ENCODE results near the gene SUFU.

SUFU gene

GRCh38 chr10:102545997-102546396, 42.2 kb downstream of the SUFU start:
- peaks cover 10% of the 10 kb centered on the region for H3K36me3 Mint-ChIP-seq
- H3K4me3 Mint-ChIP-seq = no peak overlapping the region
- H3K27ac Mint-ChIP-seq = no peak overlapping the region
- no peaks in the 10 kb centered on the region for H3K27me3 Mint-ChIP-seq
- no peaks in the 10 kb centered on the region for H3K9me3 Mint-ChIP-seq (ENCODE audit: low read depth)
- H3K4me1 Mint-ChIP-seq (ENCODE audit: low read depth) = peaks cover 11% of the 10 kb centered on the region

DNA sequence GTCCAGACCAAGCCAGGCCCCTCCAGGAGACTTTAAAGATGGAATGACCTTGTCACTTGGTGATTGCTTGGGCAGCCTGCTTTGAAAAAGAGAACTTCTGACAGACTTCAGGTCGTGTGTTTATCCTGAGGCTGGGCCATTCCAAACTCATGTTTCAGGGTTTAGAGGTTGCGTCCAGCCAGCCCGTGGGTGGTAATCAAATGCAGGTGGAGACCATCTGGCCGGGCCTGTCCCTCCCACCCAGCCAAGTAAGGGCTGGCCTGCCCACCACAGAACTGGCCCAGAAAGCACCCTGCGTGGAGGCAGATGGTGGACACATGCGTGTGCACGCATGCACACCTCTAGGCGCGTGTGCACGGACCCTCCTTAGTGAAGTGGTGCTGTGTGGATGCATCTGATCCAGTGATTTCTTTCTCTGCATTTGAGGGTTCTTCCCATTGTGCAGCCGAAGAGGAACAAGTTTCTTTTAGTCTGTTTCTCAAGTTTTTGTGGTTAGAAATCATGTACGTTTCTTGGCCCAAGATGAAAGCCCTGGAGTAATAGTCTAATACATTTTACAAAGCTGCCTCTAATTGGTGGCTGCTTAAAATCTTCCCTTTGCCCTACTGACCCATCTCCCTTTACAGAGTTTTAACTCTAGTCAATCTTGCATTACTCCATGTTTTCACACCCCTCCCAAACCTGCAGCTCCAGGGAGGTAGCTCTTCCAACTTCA, 43.0 kb downstream of the SUFU start:
- H3K4me1 Mint-ChIP-seq (ENCODE audit: low read depth) = peaks cover 10% of the 10 kb centered on the region
- no peak overlapping the region for H3K4me3 Mint-ChIP-seq
- no peaks in the 10 kb centered on the region for H3K9me3 Mint-ChIP-seq (ENCODE audit: low read depth)
- no peak overlapping the region for H3K27ac Mint-ChIP-seq
- peaks cover 10% of the 10 kb centered on the region for H3K36me3 Mint-ChIP-seq
- H3K27me3 Mint-ChIP-seq = no peaks in the 10 kb centered on the region

- no peak overlapping the region for H3K4me3 Mint-ChIP-seq
- H3K9me3 Mint-ChIP-seq (ENCODE audit: low read depth) = no peaks in the 10 kb centered on the region
- H3K4me1 Mint-ChIP-seq (ENCODE audit: low read depth) = peaks cover 6% of the 10 kb centered on the region
- peaks cover 12% of the 10 kb centered on the region for H3K36me3 Mint-ChIP-seq
- H3K27me3 Mint-ChIP-seq = no peaks in the 10 kb centered on the region
- no peak overlapping the region for H3K27ac Mint-ChIP-seq
These were observed 45.8 kb downstream of the SUFU start for GRCh38 chr10:102549549-102549948.

DNA sequence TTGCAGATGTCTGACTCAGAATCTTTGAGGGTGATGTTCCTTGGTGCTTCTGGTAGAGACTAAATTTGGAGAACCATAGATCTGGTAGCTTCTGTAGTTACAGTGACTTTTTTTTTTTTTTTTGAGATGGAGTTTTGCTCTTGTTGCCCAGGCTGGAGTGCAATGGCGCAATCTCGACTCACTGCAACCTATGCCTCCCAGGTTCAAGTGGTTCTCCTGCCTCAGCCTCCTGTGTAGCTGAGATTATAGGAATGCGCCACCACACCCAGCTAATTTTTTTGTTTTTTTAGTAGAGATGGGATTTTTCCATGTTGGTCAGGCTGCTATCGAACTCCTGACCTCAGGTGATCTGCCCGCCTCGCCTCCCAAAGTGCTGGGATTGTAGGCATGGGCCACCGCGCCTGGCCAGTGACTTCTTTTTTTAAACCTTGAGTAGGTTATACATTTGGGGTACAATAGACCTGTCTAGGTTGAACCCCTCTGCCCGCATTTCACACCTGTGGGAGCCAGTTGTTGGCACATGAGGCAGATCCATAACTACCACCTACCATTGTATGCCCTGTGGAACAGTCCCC, 47.0 kb downstream of the SUFU start:
- Mint-ChIP-seq H3K9me3 (ENCODE audit: low read depth) (no peaks in the 10 kb centered on the region), H3K4me3 (no peak overlapping the region), H3K27me3 (no peaks in the 10 kb centered on the region)

GRCh38 chr10:102552533-102552932, 48.8 kb downstream of the SUFU start:
- Mint-ChIP-seq H3K36me3 (peaks cover 10% of the 10 kb centered on the region), H3K27me3 (no peaks in the 10 kb centered on the region), H3K9me3 (ENCODE audit: low read depth) (no peaks in the 10 kb centered on the region), H3K4me3 (no peak overlapping the region), H3K4me1 (ENCODE audit: low read depth) (peaks cover 1% of the 10 kb centered on the region), H3K27ac (no peak overlapping the region)

More for the DNA sequence above, 47.0 kb downstream of the SUFU start:
- Mint-ChIP-seq H3K36me3 (peaks cover 10% of the 10 kb centered on the region), H3K4me1 (ENCODE audit: low read depth) (peaks cover 2% of the 10 kb centered on the region), H3K27ac (no peak overlapping the region)

DNA sequence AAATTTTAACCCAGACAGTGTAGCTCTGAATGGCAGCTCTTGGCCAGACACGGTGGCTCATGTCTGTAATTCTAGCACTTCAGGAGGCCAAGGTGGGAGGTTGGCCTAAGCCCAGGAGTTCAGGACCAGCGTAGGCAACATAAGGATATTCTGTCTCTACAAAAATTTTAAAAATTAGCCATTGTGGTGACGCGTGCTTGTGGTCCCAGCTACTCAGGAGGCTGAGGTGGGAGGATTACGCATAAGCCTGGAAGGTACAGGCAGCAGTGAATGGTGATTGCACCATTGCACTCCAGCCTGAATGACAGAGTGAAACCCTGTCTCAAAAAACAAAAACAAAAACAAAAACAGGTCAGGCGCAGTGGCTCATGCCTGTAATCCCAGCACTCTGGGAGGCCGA, 50.0 kb downstream of the SUFU start:
- H3K9me3 Mint-ChIP-seq (ENCODE audit: low read depth) = no peaks in the 10 kb centered on the region
- H3K4me1 Mint-ChIP-seq (ENCODE audit: low read depth) = peaks cover 1% of the 10 kb centered on the region
- H3K27ac Mint-ChIP-seq = no peak overlapping the region
- H3K4me3 Mint-ChIP-seq = no peak overlapping the region
- peaks cover 8% of the 10 kb centered on the region for H3K36me3 Mint-ChIP-seq
- H3K27me3 Mint-ChIP-seq = no peaks in the 10 kb centered on the region

GRCh38 chr10:102554531-102554930, 50.8 kb downstream of the SUFU start:
- H3K4me3 Mint-ChIP-seq = no peak overlapping the region

DNA sequence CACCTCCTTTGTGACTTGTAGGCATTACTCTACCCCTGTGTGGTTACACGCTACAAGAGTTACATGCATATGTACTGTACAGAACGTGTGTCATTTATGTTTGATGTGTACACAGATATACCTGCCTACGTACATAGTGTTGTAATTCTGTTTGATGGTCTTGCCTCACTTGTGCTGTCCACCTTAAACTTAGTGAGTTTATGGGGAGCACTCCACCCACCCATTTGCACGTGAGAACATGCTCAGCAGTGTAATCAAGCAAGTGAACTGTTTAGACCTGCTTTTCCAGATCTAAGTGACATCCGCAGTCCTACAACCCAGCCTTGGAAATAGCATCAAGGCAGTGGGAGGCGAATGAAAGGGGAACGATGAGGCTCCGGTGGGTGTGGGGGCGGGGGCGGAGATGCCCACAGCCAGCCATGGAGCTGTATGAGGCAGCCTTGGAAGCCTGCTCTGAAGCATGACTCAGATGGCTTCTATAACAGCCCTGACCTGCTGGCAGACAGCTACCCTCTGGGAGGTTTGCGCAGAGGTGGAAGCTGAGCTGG, 52.1 kb downstream of the SUFU start:
- Mint-ChIP-seq H3K4me3 (no peak overlapping the region), H3K36me3 (peaks cover 2% of the 10 kb centered on the region), H3K27me3 (no peaks in the 10 kb centered on the region), H3K9me3 (ENCODE audit: low read depth) (no peaks in the 10 kb centered on the region), H3K4me1 (ENCODE audit: low read depth) (peaks cover 1% of the 10 kb centered on the region), H3K27ac (no peak overlapping the region)

More at GRCh38 chr10:102554531-102554930, 50.8 kb downstream of the SUFU start:
- Mint-ChIP-seq H3K27ac (no peak overlapping the region), H3K4me1 (ENCODE audit: low read depth) (peaks cover 1% of the 10 kb centered on the region), H3K9me3 (ENCODE audit: low read depth) (no peaks in the 10 kb centered on the region), H3K27me3 (no peaks in the 10 kb centered on the region), H3K36me3 (peaks cover 6% of the 10 kb centered on the region)

GRCh38 chr10:102557569-102557968, 53.8 kb downstream of the SUFU start:
- H3K36me3 Mint-ChIP-seq = peaks cover 4% of the 10 kb centered on the region
- no peaks in the 10 kb centered on the region for H3K9me3 Mint-ChIP-seq (ENCODE audit: low read depth)
- no peak overlapping the region for H3K4me3 Mint-ChIP-seq
- no peak overlapping the region for H3K27ac Mint-ChIP-seq
- no peaks in the 10 kb centered on the region for H3K27me3 Mint-ChIP-seq
- peaks cover 1% of the 10 kb centered on the region for H3K4me1 Mint-ChIP-seq (ENCODE audit: low read depth)

DNA sequence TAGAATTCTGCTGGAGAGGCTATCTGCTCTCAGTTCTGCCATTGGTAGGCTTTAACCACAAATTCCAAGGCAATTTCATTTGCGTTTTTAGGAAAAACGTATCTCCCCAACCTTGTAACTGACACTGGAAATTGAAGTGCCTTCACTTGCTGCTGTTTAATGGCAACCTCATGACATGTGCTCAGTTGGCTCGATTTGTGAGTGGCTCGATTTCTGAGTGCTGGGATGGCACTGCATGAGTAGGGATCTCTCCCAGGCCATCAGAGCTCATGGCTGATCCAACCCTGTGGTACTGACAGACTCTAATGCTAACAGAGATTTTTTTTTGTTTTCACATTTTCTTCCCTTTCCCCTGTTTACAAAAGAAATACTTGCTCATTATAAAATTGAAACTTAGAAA, 56.0 kb downstream of the SUFU start:
- Mint-ChIP-seq H3K4me1 (ENCODE audit: low read depth) (peaks cover 1% of the 10 kb centered on the region), H3K9me3 (ENCODE audit: low read depth) (no peaks in the 10 kb centered on the region), H3K4me3 (no peak overlapping the region), H3K27ac (no peak overlapping the region), H3K36me3 (peaks cover 6% of the 10 kb centered on the region), H3K27me3 (no peaks in the 10 kb centered on the region)

- H3K36me3 Mint-ChIP-seq = peaks cover 6% of the 10 kb centered on the region
- no peak overlapping the region for H3K4me3 Mint-ChIP-seq
- H3K27ac Mint-ChIP-seq = no peak overlapping the region
- H3K9me3 Mint-ChIP-seq (ENCODE audit: low read depth) = no peaks in the 10 kb centered on the region
- no peaks in the 10 kb centered on the region for H3K4me1 Mint-ChIP-seq (ENCODE audit: low read depth)
- H3K27me3 Mint-ChIP-seq = no peaks in the 10 kb centered on the region
These were observed 60.5 kb downstream of the SUFU start for GRCh38 chr10:102564209-102564834.

GRCh38 chr10:102565793-102566192, 62.0 kb downstream of the SUFU start:
- Mint-ChIP-seq H3K27me3 (no peaks in the 10 kb centered on the region), H3K4me3 (no peak overlapping the region), H3K4me1 (ENCODE audit: low read depth) (no peaks in the 10 kb centered on the region), H3K27ac (no peak overlapping the region), H3K36me3 (peaks cover 6% of the 10 kb centered on the region), H3K9me3 (ENCODE audit: low read depth) (no peaks in the 10 kb centered on the region)

GRCh38 chr10:102578782-102579181, 75.0 kb downstream of the SUFU start:
- H3K27ac Mint-ChIP-seq = peak overlapping the region; percentile 10
- H3K36me3 Mint-ChIP-seq = no peaks in the 10 kb centered on the region

DNA sequence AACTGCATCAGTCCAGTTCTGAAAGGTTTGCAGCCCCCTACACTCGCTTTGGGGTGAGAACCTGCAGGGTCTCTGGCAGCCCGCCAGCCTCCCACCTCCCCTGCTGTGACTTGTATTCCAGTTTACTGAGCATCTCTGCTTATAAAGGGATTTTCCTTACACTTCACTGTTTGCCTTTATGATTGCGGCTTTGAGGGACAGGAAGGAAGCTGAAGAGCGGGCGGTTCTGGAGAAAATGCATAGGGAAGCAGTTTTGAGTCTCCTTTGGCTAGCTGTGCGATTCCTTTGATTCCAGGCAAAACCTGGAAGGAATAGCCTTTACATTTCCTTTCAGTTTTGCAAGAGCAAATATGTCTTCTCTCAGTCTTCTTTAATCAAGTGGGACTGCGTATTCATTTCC, 75.6 kb downstream of the SUFU start:
- H3K36me3 Mint-ChIP-seq = no peaks in the 10 kb centered on the region
- peaks cover 5% of the 10 kb centered on the region for H3K4me1 Mint-ChIP-seq (ENCODE audit: low read depth)
- H3K4me3 Mint-ChIP-seq = no peak overlapping the region
- no peaks in the 10 kb centered on the region for H3K27me3 Mint-ChIP-seq
- H3K9me3 Mint-ChIP-seq (ENCODE audit: low read depth) = no peaks in the 10 kb centered on the region
- no peak overlapping the region for H3K27ac Mint-ChIP-seq

More at GRCh38 chr10:102578782-102579181, 75.0 kb downstream of the SUFU start:
- H3K9me3 Mint-ChIP-seq (ENCODE audit: low read depth) = no peaks in the 10 kb centered on the region
- no peak overlapping the region for H3K4me3 Mint-ChIP-seq
- H3K4me1 Mint-ChIP-seq (ENCODE audit: low read depth) = peaks cover 5% of the 10 kb centered on the region
- no peaks in the 10 kb centered on the region for H3K27me3 Mint-ChIP-seq

- Mint-ChIP-seq H3K9me3 (ENCODE audit: low read depth) (no peaks in the 10 kb centered on the region), H3K4me1 (ENCODE audit: low read depth) (peaks cover 5% of the 10 kb centered on the region), H3K36me3 (no peaks in the 10 kb centered on the region), H3K27me3 (no peaks in the 10 kb centered on the region), H3K4me3 (no peak overlapping the region), H3K27ac (peak overlapping the region; percentile 36)
These were observed 76.5 kb downstream of the SUFU start for GRCh38 chr10:102580230-102580629.
